ENCODE measurements around the gene SESTD1.

DNA sequence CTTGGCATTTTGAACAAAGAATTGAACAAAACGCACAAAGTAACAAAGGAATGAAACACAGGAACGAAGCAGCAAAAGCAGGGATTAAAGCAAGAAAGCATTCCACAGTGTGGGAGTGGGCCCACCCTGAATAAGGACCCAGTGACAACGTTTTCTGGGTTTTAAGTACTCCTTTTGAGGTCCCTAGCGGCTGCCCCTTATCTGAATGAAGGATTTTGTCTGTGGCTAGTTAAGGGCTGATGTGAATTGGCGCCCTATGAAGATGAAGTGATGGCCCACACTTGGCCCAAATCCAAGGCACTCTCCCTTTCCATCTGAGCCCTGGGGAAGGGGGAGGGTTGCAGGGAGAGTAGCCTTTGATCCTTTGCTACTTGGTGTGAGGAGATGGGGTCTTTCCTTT is 206.9 kb downstream of the SESTD1 start:
- TF ChIP-seq, protein P1, sequence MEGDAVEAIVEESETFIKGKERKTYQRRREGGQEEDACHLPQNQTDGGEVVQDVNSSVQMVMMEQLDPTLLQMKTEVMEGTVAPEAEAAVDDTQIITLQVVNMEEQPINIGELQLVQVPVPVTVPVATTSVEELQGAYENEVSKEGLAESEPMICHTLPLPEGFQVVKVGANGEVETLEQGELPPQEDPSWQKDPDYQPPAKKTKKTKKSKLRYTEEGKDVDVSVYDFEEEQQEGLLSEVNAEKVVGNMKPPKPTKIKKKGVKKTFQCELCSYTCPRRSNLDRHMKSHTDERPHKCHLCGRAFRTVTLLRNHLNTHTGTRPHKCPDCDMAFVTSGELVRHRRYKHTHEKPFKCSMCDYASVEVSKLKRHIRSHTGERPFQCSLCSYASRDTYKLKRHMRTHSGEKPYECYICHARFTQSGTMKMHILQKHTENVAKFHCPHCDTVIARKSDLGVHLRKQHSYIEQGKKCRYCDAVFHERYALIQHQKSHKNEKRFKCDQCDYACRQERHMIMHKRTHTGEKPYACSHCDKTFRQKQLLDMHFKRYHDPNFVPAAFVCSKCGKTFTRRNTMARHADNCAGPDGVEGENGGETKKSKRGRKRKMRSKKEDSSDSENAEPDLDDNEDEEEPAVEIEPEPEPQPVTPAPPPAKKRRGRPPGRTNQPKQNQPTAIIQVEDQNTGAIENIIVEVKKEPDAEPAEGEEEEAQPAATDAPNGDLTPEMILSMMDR (conservative IDR thresholded peaks at IDR 0.05; ENCODE audit: low read depth in 2 of 2) = no peak
- no peak for TF ChIP-seq JUNB (IDR thresholded peaks at IDR 0.05; ENCODE audit: unreplicated experiment)
- TF ChIP-seq EZH2 (IDR thresholded peaks at IDR 0.05; ENCODE audit: low read depth, unreplicated experiment) = no peak
- no peak for TF ChIP-seq POLR2AphosphoS5 (IDR thresholded peaks at IDR 0.05; ENCODE audit: low read depth)
- TF ChIP-seq CREB1 (CRISPR knock-in tag; IDR thresholded peaks at IDR 0.05; ENCODE audit: low read depth) = no peak
- TF ChIP-seq, protein P2, sequence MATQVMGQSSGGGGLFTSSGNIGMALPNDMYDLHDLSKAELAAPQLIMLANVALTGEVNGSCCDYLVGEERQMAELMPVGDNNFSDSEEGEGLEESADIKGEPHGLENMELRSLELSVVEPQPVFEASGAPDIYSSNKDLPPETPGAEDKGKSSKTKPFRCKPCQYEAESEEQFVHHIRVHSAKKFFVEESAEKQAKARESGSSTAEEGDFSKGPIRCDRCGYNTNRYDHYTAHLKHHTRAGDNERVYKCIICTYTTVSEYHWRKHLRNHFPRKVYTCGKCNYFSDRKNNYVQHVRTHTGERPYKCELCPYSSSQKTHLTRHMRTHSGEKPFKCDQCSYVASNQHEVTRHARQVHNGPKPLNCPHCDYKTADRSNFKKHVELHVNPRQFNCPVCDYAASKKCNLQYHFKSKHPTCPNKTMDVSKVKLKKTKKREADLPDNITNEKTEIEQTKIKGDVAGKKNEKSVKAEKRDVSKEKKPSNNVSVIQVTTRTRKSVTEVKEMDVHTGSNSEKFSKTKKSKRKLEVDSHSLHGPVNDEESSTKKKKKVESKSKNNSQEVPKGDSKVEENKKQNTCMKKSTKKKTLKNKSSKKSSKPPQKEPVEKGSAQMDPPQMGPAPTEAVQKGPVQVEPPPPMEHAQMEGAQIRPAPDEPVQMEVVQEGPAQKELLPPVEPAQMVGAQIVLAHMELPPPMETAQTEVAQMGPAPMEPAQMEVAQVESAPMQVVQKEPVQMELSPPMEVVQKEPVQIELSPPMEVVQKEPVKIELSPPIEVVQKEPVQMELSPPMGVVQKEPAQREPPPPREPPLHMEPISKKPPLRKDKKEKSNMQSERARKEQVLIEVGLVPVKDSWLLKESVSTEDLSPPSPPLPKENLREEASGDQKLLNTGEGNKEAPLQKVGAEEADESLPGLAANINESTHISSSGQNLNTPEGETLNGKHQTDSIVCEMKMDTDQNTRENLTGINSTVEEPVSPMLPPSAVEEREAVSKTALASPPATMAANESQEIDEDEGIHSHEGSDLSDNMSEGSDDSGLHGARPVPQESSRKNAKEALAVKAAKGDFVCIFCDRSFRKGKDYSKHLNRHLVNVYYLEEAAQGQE (IDR thresholded peaks at IDR 0.05; ENCODE audit: unreplicated experiment) = no peak
- TF ChIP-seq EZH2phosphoT487 (IDR thresholded peaks at IDR 0.05; ENCODE audit: unreplicated experiment) = no peak
- no peak for TF ChIP-seq NANOG (IDR thresholded peaks at IDR 0.05; ENCODE audit: borderline replicate concordance)
- TF ChIP-seq, protein P3, sequence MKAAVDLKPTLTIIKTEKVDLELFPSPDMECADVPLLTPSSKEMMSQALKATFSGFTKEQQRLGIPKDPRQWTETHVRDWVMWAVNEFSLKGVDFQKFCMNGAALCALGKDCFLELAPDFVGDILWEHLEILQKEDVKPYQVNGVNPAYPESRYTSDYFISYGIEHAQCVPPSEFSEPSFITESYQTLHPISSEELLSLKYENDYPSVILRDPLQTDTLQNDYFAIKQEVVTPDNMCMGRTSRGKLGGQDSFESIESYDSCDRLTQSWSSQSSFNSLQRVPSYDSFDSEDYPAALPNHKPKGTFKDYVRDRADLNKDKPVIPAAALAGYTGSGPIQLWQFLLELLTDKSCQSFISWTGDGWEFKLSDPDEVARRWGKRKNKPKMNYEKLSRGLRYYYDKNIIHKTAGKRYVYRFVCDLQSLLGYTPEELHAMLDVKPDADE (IDR thresholded peaks at IDR 0.05) = no peak
- TF ChIP-seq ZNF331 (CRISPR knock-in tag; IDR thresholded peaks at IDR 0.05; ENCODE audit: low read depth) = no peak
- TF ChIP-seq ZNF114 (CRISPR knock-in tag; IDR thresholded peaks at IDR 0.05) = no peak
- TF ChIP-seq STAT1 (IDR thresholded peaks at IDR 0.05; ENCODE audit: unreplicated experiment) = no peak
- TF ChIP-seq, protein P4, sequence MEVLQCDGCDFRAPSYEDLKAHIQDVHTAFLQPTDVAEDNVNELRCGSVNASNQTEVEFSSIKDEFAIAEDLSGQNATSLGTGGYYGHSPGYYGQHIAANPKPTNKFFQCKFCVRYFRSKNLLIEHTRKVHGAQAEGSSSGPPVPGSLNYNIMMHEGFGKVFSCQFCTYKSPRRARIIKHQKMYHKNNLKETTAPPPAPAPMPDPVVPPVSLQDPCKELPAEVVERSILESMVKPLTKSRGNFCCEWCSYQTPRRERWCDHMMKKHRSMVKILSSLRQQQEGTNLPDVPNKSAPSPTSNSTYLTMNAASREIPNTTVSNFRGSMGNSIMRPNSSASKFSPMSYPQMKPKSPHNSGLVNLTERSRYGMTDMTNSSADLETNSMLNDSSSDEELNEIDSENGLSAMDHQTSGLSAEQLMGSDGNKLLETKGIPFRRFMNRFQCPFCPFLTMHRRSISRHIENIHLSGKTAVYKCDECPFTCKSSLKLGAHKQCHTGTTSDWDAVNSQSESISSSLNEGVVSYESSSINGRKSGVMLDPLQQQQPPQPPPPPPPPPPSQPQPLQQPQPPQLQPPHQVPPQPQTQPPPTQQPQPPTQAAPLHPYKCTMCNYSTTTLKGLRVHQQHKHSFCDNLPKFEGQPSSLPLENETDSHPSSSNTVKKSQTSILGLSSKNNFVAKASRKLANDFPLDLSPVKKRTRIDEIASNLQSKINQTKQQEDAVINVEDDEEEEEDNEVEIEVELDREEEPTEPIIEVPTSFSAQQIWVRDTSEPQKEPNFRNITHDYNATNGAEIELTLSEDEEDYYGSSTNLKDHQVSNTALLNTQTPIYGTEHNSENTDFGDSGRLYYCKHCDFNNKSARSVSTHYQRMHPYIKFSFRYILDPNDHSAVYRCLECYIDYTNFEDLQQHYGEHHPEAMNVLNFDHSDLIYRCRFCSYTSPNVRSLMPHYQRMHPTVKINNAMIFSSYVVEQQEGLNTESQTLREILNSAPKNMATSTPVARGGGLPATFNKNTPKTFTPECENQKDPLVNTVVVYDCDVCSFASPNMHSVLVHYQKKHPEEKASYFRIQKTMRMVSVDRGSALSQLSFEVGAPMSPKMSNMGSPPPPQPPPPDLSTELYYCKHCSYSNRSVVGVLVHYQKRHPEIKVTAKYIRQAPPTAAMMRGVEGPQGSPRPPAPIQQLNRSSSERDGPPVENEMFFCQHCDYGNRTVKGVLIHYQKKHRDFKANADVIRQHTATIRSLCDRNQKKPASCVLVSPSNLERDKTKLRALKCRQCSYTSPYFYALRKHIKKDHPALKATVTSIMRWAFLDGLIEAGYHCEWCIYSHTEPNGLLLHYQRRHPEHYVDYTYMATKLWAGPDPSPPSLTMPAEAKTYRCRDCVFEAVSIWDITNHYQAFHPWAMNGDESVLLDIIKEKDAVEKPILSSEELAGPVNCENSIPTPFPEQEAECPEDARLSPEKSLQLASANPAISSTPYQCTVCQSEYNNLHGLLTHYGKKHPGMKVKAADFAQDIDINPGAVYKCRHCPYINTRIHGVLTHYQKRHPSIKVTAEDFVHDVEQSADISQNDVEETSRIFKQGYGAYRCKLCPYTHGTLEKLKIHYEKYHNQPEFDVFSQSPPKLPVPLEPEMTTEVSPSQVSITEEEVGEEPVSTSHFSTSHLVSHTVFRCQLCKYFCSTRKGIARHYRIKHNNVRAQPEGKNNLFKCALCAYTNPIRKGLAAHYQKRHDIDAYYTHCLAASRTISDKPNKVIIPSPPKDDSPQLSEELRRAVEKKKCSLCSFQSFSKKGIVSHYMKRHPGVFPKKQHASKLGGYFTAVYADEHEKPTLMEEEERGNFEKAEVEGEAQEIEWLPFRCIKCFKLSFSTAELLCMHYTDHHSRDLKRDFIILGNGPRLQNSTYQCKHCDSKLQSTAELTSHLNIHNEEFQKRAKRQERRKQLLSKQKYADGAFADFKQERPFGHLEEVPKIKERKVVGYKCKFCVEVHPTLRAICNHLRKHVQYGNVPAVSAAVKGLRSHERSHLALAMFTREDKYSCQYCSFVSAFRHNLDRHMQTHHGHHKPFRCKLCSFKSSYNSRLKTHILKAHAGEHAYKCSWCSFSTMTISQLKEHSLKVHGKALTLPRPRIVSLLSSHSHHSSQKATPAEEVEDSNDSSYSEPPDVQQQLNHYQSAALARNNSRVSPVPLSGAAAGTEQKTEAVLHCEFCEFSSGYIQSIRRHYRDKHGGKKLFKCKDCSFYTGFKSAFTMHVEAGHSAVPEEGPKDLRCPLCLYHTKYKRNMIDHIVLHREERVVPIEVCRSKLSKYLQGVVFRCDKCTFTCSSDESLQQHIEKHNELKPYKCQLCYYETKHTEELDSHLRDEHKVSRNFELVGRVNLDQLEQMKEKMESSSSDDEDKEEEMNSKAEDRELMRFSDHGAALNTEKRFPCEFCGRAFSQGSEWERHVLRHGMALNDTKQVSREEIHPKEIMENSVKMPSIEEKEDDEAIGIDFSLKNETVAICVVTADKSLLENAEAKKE (CRISPR knock-in tag; IDR thresholded peaks at IDR 0.05) = no peak
